Fibroblast of the conjunctiva (primary cell): Measurements from ENCODE around the gene GBP3.
"Not testable (repeated sequence)": the region's sequence is repeated elsewhere in the genome, so short reads cannot be mapped to it uniquely, and the experiment has no call there.

Experiments
- DNase-seq: peaks from one replicate; pipeline ENCODE4 v3.0.0-alpha.2; 2010; ENCODE audit warnings: low read depth

GBP3 gene

GRCh38 chr1:89041119-89041641 lies 18.5 kb upstream of the GBP3 start:
- no peak for DNase-seq

DNA sequence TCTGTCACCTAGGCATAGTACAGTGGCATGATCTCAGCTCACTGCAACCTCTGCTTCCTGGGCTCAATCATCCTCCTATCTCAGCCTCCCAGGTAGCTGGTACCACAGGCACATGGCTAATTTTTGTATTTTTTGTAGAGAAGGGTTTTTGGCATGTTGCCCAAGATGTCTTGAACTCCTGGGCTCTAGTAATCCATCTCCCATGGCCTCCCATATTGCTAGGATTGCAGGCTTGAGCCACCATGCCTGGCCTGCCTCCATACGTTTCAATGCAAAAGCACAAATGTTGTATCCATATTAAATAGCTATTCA lies 17.6 kb upstream of the GBP3 start:
- no peak for DNase-seq

- DNase-seq: no peak
Observed at GRCh38 chr1:89037186-89037585, 14.5 kb upstream of the GBP3 start.

GRCh38 chr1:89035080-89035479 lies 12.4 kb upstream of the GBP3 start:
- no peak for DNase-seq

- DNase-seq: not testable (repeated sequence)
Observed at GRCh38 chr1:89034004-89034403, 11.3 kb upstream of the GBP3 start.

DNA sequence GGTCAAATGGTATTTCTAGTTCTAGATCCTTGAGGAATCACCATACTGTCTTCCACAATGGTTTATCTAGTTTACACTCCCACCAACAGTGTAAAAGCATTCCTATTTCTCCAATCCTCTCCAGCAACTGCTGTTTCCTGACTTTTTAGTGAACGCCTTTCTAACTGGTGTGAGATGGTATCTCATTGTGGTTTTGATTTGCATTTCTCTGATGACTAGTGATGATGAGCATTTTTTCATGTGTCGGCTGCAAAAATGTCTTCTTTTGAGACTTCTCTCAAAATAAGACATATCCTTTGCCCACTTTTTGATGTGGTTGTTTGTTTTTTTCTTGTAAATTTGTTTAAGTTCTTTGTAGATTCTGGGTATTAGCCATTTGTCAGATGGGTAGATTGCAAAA lies 6.4 kb upstream of the GBP3 start:
- DNase-seq: not testable (repeated sequence)

DNA sequence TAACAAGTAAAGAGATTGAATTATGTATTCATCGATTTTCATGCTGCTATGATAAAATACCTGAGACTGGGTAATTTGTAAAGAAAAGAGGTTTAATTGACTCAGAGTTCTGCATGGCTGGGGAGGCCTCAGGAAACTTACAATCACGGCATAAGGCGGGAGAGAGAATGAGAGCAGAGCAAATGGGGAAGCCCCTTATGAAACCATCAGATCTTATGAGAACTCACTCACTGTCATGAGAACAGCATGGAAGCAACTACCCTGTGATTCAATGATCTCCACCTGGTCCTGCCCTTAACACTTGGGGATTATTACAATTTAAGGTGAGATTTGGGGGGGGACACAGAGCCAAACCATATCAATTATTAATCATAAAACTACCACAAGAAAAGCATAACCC lies 3.3 kb upstream of the GBP3 start:
- no peak for DNase-seq

DNA sequence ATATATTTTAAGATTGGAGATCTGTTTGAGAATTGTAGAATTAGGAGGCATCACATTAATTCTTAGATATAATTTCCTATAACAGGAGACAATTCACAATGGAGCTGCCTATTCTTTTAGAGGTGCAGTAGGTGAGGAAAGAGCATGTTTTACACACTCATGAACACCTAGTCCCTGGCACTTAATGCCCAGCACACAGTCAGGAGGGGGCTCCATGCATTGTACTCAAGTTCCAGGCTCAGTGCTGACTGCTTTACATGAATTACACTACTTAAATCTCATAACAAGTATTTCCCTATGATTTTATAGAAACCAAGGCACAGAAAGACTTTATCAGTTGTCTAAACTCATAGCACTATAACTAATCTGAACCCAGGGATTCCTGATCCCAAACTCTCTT lies 360 bp upstream of the GBP3 start:
- DNase-seq: no peak

- not testable (repeated sequence) for DNase-seq
Observed at GRCh38 chr1:89018318-89018717, 4.3 kb downstream of the GBP3 start.

- DNase-seq: no peak
Observed at GRCh38 chr1:89008511-89008910, 14.2 kb downstream of the GBP3 start.

- DNase-seq: no peak
Observed at GRCh38 chr1:89005286-89006151, 17.1 kb downstream of the GBP3 start.

DNA sequence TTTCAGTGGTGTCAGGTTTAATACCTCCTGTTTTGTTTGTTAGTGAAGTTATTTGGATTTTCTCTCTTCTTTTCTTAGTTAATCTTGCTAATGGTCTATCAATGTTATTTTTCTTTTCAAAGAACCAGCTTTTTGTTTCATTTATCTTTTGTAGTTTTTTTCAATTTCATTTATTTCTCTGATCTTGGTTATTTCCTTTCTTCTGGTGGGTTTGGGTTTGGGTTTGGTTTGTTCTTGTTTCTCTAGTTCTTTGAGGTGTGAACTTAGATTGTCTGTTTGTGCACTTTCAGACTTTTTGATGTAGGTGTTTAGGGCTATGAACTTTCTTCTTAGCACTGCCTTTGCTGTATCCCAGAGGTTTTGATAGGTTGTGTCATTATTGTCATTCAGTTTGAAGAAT lies 20.5 kb downstream of the GBP3 start:
- DNase-seq: not testable (repeated sequence)

DNA sequence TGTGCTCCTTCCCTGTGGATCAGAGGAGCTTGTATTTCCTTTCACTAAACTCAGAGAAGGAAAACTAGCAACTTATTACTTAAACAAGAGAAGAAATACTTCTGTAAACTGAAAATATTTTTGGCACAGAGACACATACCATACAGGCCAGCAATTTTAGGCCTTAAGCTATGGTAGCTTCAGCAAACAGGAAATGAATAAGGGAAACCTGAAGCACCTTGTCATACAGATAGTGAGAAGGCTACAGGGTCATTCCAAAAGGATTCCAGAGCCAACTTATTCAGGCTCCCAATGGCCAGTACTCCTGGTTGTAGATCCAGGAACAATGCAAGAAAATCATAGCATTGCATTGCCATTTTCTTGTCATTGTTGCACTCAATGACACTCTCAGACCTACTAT lies 21.2 kb downstream of the GBP3 start:
- no peak for DNase-seq

GRCh38 chr1:88998716-88999115 lies 23.9 kb downstream of the GBP3 start:
- DNase-seq: peak; percentile 47

- no peak for DNase-seq
Observed at GRCh38 chr1:88990426-88990825, 32.2 kb downstream of the GBP3 start.

- no peak for DNase-seq
Observed at GRCh38 chr1:88985692-88986091, 37.0 kb downstream of the GBP3 start.

DNA sequence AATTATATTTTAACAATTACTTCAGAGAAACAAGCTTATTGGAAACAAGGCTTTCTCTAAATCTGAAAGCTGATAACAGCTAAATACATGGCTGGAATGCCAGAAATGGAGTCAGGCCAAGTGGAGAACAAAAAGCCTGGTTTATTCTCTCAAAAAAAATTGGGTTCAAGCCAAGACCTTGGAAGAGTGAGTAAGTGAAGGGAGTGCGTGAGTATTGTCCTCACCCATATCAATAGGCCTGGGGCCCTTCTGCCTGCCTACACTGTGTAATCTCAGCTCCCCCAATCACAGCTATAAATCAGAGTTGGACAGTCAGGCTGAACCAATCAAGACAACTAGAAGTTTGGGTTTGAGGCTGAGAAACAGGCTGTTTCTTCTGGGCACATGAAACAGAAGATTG lies 37.6 kb downstream of the GBP3 start:
- DNase-seq: peak; percentile 67

DNA sequence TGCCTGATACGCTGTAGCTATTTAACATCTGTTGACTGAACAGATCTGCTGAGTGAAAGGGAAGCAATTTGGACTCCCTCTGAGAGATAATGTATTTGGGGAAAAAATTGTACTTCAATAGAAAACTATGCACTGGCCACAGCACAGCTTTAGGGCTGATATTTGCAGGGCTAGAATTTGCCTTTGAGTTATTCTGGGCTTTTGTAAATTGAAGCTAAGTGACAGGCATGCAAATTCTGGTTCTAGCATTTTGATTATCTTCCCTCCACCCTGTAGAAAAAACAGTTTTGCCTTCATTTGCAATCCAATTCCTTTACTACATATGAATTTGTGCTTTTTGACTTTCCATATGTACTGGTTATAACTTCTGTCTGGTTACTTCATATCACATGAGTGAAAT lies 38.1 kb downstream of the GBP3 start:
- no peak for DNase-seq

GRCh38 chr1:88983791-88984559 lies 38.7 kb downstream of the GBP3 start:
- DNase-seq: peak; percentile 31

GRCh38 chr1:88982055-88982454 lies 40.6 kb downstream of the GBP3 start:
- no peak for DNase-seq

DNA sequence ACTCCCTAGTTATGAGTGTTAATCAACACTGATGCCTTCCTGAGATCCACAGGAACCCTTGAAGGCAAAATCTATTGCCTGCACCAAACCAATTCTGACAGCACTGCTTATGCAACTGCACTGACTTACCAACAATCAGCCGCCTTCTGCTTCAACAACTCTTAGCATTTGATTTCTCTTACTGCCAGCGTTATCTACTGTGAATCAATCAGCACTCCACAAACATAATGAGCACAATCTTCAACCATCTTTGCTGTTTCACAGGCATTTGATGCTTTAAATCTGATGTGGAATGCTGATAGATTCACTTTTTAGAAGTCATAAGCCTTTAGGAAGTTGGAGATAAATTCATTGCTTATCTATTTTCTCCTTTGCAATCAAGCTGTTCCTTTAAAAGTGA lies 41.2 kb downstream of the GBP3 start:
- not testable (repeated sequence) for DNase-seq

DNA sequence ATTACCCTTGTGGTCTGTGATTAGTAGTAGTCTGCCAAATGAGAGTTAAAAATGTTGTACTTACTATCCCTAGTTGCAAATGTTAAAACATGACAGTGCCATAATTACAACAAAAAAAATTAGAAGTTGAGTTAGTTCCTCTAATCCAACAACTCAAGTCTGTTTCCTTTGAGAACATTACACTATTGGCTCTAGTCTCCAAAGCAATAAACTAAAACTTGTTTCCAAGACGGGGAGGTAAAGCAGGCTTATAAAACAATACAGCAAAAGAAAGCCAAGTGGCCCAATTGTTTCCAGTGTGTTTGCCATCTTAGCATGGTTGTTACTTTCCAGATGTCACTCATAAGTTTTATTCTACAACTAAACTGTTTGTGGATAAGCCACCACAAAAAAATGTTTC lies 41.8 kb downstream of the GBP3 start:
- no peak for DNase-seq

GRCh38 chr1:88979749-88980116 lies 42.9 kb downstream of the GBP3 start:
- DNase-seq: no peak
